ENCODE results near the gene SEMA7A.

Gene SEMA7A

GRCh38 chr15:74421302-74422245, 12.2 kb downstream of the SEMA7A start:
- Histone ChIP-seq H3K27ac (ENCODE audit: low read length) (peak overlapping the region; percentile 3; the same call in 1 of the 2 replicates), H3K27me3 (ENCODE audit: low read depth, low read length) (no peaks in the 10 kb centered on the region), H3K4me2 (ENCODE audit: low read length) (peak overlapping the region; percentile 34; the same call in 1 of the 2 replicates), H3K9me3 (ENCODE audit: insufficient read depth, low read length) (no peaks in the 10 kb centered on the region), H3K4me3 (ENCODE audit: low read length) (no peak overlapping the region), H3K79me2 (ENCODE audit: low read length) (peaks cover 100% of the 10 kb centered on the region), H2AFZ (ENCODE audit: low read depth, low read length) (no peak overlapping the region), H3K4me1 (ENCODE audit: low read length) (peaks cover 93% of the 10 kb centered on the region), H3K36me3 (replicated peaks; ENCODE audit: low read depth, low read length) (peaks cover 96% of the 10 kb centered on the region), H4K20me1 (ENCODE audit: insufficient read depth, low read length) (peaks cover 100% of the 10 kb centered on the region), H3K9ac (ENCODE audit: low read length) (no peak overlapping the region)
- TF ChIP-seq EZH2phosphoT487 (IDR thresholded peaks at IDR 0.05; ENCODE audit: low read depth), result no peak
- no peak for TF ChIP-seq CTCF (IDR thresholded peaks at IDR 0.05; ENCODE audit: low read depth, low read length)

- H3K27ac ChIP-seq (ENCODE audit: low read length), result peak overlapping the region; percentile 10
- TF ChIP-seq EZH2phosphoT487 (IDR thresholded peaks at IDR 0.05; ENCODE audit: low read depth) (no peak), CTCF (IDR thresholded peaks at IDR 0.05; ENCODE audit: low read depth, low read length) (no peak)
- no peak overlapping the region for H3K9ac ChIP-seq (ENCODE audit: low read length)
- H3K27me3 ChIP-seq (ENCODE audit: low read depth, low read length), result no peaks in the 10 kb centered on the region
- peaks cover 98% of the 10 kb centered on the region for H3K36me3 ChIP-seq (replicated peaks; ENCODE audit: low read depth, low read length)
- no peaks in the 10 kb centered on the region for H3K9me3 ChIP-seq (ENCODE audit: insufficient read depth, low read length)
- H2AFZ ChIP-seq (ENCODE audit: low read depth, low read length), result no peak overlapping the region
- H4K20me1 ChIP-seq (ENCODE audit: insufficient read depth, low read length), result peaks cover 100% of the 10 kb centered on the region
- peak overlapping the region; percentile 34 for H3K4me2 ChIP-seq (ENCODE audit: low read length)
- H3K79me2 ChIP-seq (ENCODE audit: low read length), result peaks cover 100% of the 10 kb centered on the region
- no peak overlapping the region for H3K4me3 ChIP-seq (ENCODE audit: low read length)
- H3K4me1 ChIP-seq (ENCODE audit: low read length), result peaks cover 87% of the 10 kb centered on the region
Observed at GRCh38 chr15:74420193-74420905, 13.4 kb downstream of the SEMA7A start.

GRCh38 chr15:74419432-74419831, 14.3 kb downstream of the SEMA7A start:
- Histone ChIP-seq H3K4me3 (ENCODE audit: low read length) (no peak overlapping the region), H3K79me2 (ENCODE audit: low read length) (peaks cover 100% of the 10 kb centered on the region), H3K36me3 (replicated peaks; ENCODE audit: low read depth, low read length) (peaks cover 98% of the 10 kb centered on the region), H3K4me2 (ENCODE audit: low read length) (no peak overlapping the region), H3K27ac (ENCODE audit: low read length) (0 out of 2 replicates have a peak overlapping the region, but pooled peaks have one; percentile 10), H2AFZ (ENCODE audit: low read depth, low read length) (no peak overlapping the region), H3K9me3 (ENCODE audit: insufficient read depth, low read length) (no peaks in the 10 kb centered on the region), H4K20me1 (ENCODE audit: insufficient read depth, low read length) (peaks cover 100% of the 10 kb centered on the region), H3K27me3 (ENCODE audit: low read depth, low read length) (no peaks in the 10 kb centered on the region), H3K4me1 (ENCODE audit: low read length) (peaks cover 78% of the 10 kb centered on the region), H3K9ac (ENCODE audit: low read length) (no peak overlapping the region)
- TF ChIP-seq CTCF (IDR thresholded peaks at IDR 0.05; ENCODE audit: low read depth, low read length) (no peak), EZH2phosphoT487 (IDR thresholded peaks at IDR 0.05; ENCODE audit: low read depth) (no peak)

Measured in OCI-LY3 (cell line).